NCI-H187 treated with DMSO at 0.1 percent for 48 hours (cell line): ENCODE results near the gene GOLGA8T.
"Not testable (repeated sequence)": the region's sequence is repeated elsewhere in the genome, so short reads cannot be mapped to it uniquely, and the experiment has no call there.

Experiments
- DNase-seq: peaks from one replicate; lab custom pipeline; 2025; lab: John Stamatoyannopoulos, UW

The GOLGA8T gene

GRCh38 chr15:30191639-30192038, 56.8 kb downstream of the GOLGA8T start:
- DNase-seq, result not testable (repeated sequence)

GRCh38 chr15:30192119-30192745, 57.4 kb downstream of the GOLGA8T start:
- not testable (repeated sequence) for DNase-seq

- DNase-seq, result not testable (repeated sequence)
Observed at GRCh38 chr15:30192892-30193291, 58.0 kb downstream of the GOLGA8T start.
